NT2/D1 (cell line): ENCODE results near the gene ANKFN1.
"Not testable (repeated sequence)": the region's sequence is repeated elsewhere in the genome, so short reads cannot be mapped to it uniquely, and the experiment has no call there.

Experiments used
- DNase-seq: peaks from one replicate; pipeline ENCODE4 v3.0.0-alpha.2; 2011; ENCODE audit warnings: low read depth, low spot score
- H3K27me3 ChIP-seq: 2 replicates; pipeline ENCODE4 v1.6.0; 2011; ENCODE audit warnings: mild to moderate bottlenecking; ENCODE audit not compliant: insufficient read length, insufficient read depth
- H3K36me3 ChIP-seq: 2 replicates; pipeline ENCODE4 v1.6.1; 2011; ENCODE audit warnings: mild to moderate bottlenecking, low read length, mixed read lengths; ENCODE audit not compliant: insufficient read depth, insufficient read length
- H3K4me1 ChIP-seq: 2 replicates; pipeline ENCODE4 v1.5.1; 2011; ENCODE audit not compliant: insufficient read depth, insufficient read length
- H3K4me3 ChIP-seq: 2 replicates; pipeline ENCODE4 v1.5.1; 2011; ENCODE audit warnings: low read depth; ENCODE audit not compliant: insufficient read length
- H3K9ac ChIP-seq: 2 replicates; pipeline ENCODE4 v1.6.0; 2011; ENCODE audit warnings: low read depth; ENCODE audit not compliant: insufficient read length
- H3K9me3 ChIP-seq: 2 replicates; pipeline ENCODE4 v1.5.1; 2011; ENCODE audit warnings: mild to moderate bottlenecking, low read length; ENCODE audit not compliant: insufficient read depth
- SUZ12 ChIP-seq: IDR thresholded peaks from 2 replicates; pipeline ENCODE4 v1.6.1; 2011; ENCODE audit not compliant: insufficient read length, insufficient read depth; ENCODE audit errors: extremely low read depth
- YY1 ChIP-seq: IDR thresholded peaks from 2 replicates; pipeline ENCODE4 v1.6.1; 2011; ENCODE audit not compliant: insufficient read length, insufficient read depth
- ZNF274 ChIP-seq: IDR thresholded peaks from 2 replicates; pipeline ENCODE4 v1.6.1; 2011; ENCODE audit warnings: mild to moderate bottlenecking, low read depth, low read length

ANKFN1 gene

GRCh38 chr17:56392321-56392720 lies 239.0 kb downstream of the ANKFN1 start:
- Histone ChIP-seq H3K27me3 (no peaks in the 10 kb centered on the region), H3K4me3 (no peak overlapping the region), H3K9me3 (peaks cover 4% of the 10 kb centered on the region; the same call in 1 of the 2 replicates), H3K9ac (no peak overlapping the region), H3K4me1 (no peaks in the 10 kb centered on the region), H3K36me3 (no peaks in the 10 kb centered on the region)
- DNase-seq = no peak
- TF ChIP-seq SUZ12 (no peak), YY1 (no peak), ZNF274 (no peak)

GRCh38 chr17:56393156-56393555 lies 239.9 kb downstream of the ANKFN1 start:
- Histone ChIP-seq H3K4me1 (no peaks in the 10 kb centered on the region), H3K27me3 (no peaks in the 10 kb centered on the region), H3K4me3 (no peak overlapping the region), H3K9ac (no peak overlapping the region), H3K9me3 (peaks cover 4% of the 10 kb centered on the region; the same call in 1 of the 2 replicates), H3K36me3 (no peaks in the 10 kb centered on the region)
- no peak for DNase-seq
- TF ChIP-seq YY1 (no peak), ZNF274 (no peak), SUZ12 (no peak)

GRCh38 chr17:56395787-56396186 lies 242.5 kb downstream of the ANKFN1 start:
- no peak overlapping the region for H3K4me3 ChIP-seq
- no peaks in the 10 kb centered on the region for H3K27me3 ChIP-seq
- H3K9ac ChIP-seq = no peak overlapping the region
- DNase-seq = no peak
- no peaks in the 10 kb centered on the region for H3K4me1 ChIP-seq
- TF ChIP-seq ZNF274 = no peak
- TF ChIP-seq YY1 = no peak
- no peaks in the 10 kb centered on the region for H3K36me3 ChIP-seq
- H3K9me3 ChIP-seq = no peaks in the 10 kb centered on the region

GRCh38 chr17:56407086-56407485 lies 253.8 kb downstream of the ANKFN1 start:
- no peak overlapping the region for H3K9ac ChIP-seq
- H3K36me3 ChIP-seq = no peaks in the 10 kb centered on the region
- no peak for DNase-seq
- no peak overlapping the region for H3K4me3 ChIP-seq
- H3K4me1 ChIP-seq = no peaks in the 10 kb centered on the region
- TF ChIP-seq ZNF274 (no peak), SUZ12 (no peak), YY1 (no peak)
- H3K27me3 ChIP-seq = no peaks in the 10 kb centered on the region
- H3K9me3 ChIP-seq = no peaks in the 10 kb centered on the region

- not testable (repeated sequence) for H3K9me3 ChIP-seq, H3K27me3 ChIP-seq, H3K36me3 ChIP-seq, H3K4me1 ChIP-seq, DNase-seq, H3K9ac ChIP-seq, H3K4me3 ChIP-seq
Measured at GRCh38 chr17:56412356-56412755, 259.1 kb downstream of the ANKFN1 start.

- no peak for DNase-seq
- no peak overlapping the region for H3K9ac ChIP-seq
- H3K9me3 ChIP-seq = no peaks in the 10 kb centered on the region
- no peaks in the 10 kb centered on the region for H3K4me1 ChIP-seq
- H3K36me3 ChIP-seq = no peaks in the 10 kb centered on the region
- TF ChIP-seq SUZ12 = no peak
- TF ChIP-seq ZNF274 = no peak
- TF ChIP-seq YY1 = no peak
- H3K4me3 ChIP-seq = no peak overlapping the region
- no peaks in the 10 kb centered on the region for H3K27me3 ChIP-seq
Measured at GRCh38 chr17:56416682-56417351, 263.5 kb downstream of the ANKFN1 start.

GRCh38 chr17:56424005-56424404 lies 270.7 kb downstream of the ANKFN1 start:
- no peak overlapping the region for H3K9ac ChIP-seq
- H3K27me3 ChIP-seq = no peaks in the 10 kb centered on the region
- H3K9me3 ChIP-seq = no peaks in the 10 kb centered on the region
- no peaks in the 10 kb centered on the region for H3K4me1 ChIP-seq
- H3K36me3 ChIP-seq = no peaks in the 10 kb centered on the region
- no peak overlapping the region for H3K4me3 ChIP-seq
- no peak for TF ChIP-seq YY1
- TF ChIP-seq ZNF274 = no peak
- TF ChIP-seq SUZ12 = no peak
- DNase-seq = no peak
